Endodermal cell (in vitro differentiated cells): ENCODE measurements around the gene LDLRAD4. TPM values are rescaled to one million over a fixed set of nuclear protein-coding genes. Genes with fewer than 3 reads are reported as not detected.

Experiments used
- DNase-seq: peaks from one replicate; pipeline ENCODE4 v3.0.0-alpha.2; 2017
- H3K27ac ChIP-seq: 2 replicates; pipeline ENCODE4 v1.5.1; 2013; ENCODE audit warnings: mild to moderate bottlenecking, low read depth, low read length, moderate library complexity
- H3K27me3 ChIP-seq: 2 replicates; pipeline ENCODE4 v1.6.1; 2013; ENCODE audit warnings: mild to moderate bottlenecking, low read length, moderate library complexity; ENCODE audit not compliant: insufficient read depth, control insufficient read depth, poor library complexity, severe bottlenecking
- H3K36me3 ChIP-seq: 2 replicates; pipeline ENCODE4 v1.7.0; 2013; ENCODE audit warnings: mild to moderate bottlenecking, low read length, moderate library complexity; ENCODE audit not compliant: control insufficient read depth, insufficient read depth
- H3K4me1 ChIP-seq: one replicate; pipeline ENCODE4 v1.7.0; 2013; ENCODE audit warnings: low read length; ENCODE audit not compliant: control insufficient read depth, insufficient read depth
- H3K4me3 ChIP-seq: 2 replicates; pipeline ENCODE4 v1.5.1; 2013; ENCODE audit warnings: mild to moderate bottlenecking, low read length, moderate library complexity
- H3K9ac ChIP-seq: 2 replicates; pipeline ENCODE4 v1.6.1; 2013; ENCODE audit warnings: mild to moderate bottlenecking, low read length, moderate library complexity; ENCODE audit not compliant: poor library complexity, severe bottlenecking; ENCODE audit errors: extremely low read depth
- H3K9me3 ChIP-seq: 2 replicates; pipeline ENCODE4 v1.6.1; 2013; ENCODE audit warnings: mild to moderate bottlenecking, low read length, moderate library complexity; ENCODE audit not compliant: control insufficient read depth
- H3K27ac Mint-ChIP-seq: 2 replicates; pipeline ENCODE4 v1.8.0; 2020; ENCODE audit warnings: mixed read lengths
- H3K27me3 Mint-ChIP-seq: 2 replicates; pipeline ENCODE4 v1.8.0; 2021; ENCODE audit warnings: mild to moderate bottlenecking, mixed read lengths; ENCODE audit not compliant: insufficient read depth
- H3K36me3 Mint-ChIP-seq: 2 replicates; pipeline ENCODE4 v1.8.0; 2020; ENCODE audit warnings: low read depth, mixed read lengths
- H3K4me1 Mint-ChIP-seq: 2 replicates; pipeline ENCODE4 v1.8.0; 2020; ENCODE audit warnings: mixed read lengths
- H3K4me3 Mint-ChIP-seq: 2 replicates; pipeline ENCODE4 v1.8.0; 2020; ENCODE audit warnings: mild to moderate bottlenecking, moderate library complexity, mixed read lengths
- H3K9me3 Mint-ChIP-seq: 2 replicates; pipeline ENCODE4 v1.8.0; 2020; ENCODE audit warnings: mild to moderate bottlenecking, mixed read lengths
- CTCF ChIP-seq: fragments of 200-600 bp; sonication (generic); conservative IDR thresholded peaks from 2 replicates; pipeline ENCODE4 v1.5.0; 2021; ENCODE audit warnings: antibody characterized with exemption, mild to moderate bottlenecking
- WGBS, 2 experiments: methylation state at CpG; one replicate each; pipeline versions ENCODE4 v1.1.5 to v1.1.7; 2013; ENCODE audit warnings: missing lambda C conversion rate in 2 of 2, mixed read lengths in 1 of 2; ENCODE audit not compliant: insufficient coverage in 1 of 2, insufficient read length in 1 of 2; 5-methylcytosine and 5-hydroxymethylcytosine counted together
- total RNA-seq, 2 donors: library from RNA; stranded (reverse); fragmentation: NEBNext Ultra II Directional in 1 of 2; extraction: Animal tissue kit (Norgen Biotek cat#: 25700) in 1 of 2; gene quantifications; 2 replicates in 1 of 2; 3 replicates in 1 of 2; pipeline ENCODE4 v1.2.1, GENCODE V29; 2021

LDLRAD4 gene
- total RNA-seq, 2 donors from 2014 or later: 14.9 to 15.1 TPM

GRCh38 chr18:13269013-13269280 is 50.4 kb downstream of the LDLRAD4 start:
- Histone ChIP-seq H3K27ac (no peak overlapping the region), H3K9me3 (no peaks in the 10 kb centered on the region), H3K36me3 (no peaks in the 10 kb centered on the region), H3K27me3 (no peaks in the 10 kb centered on the region), H3K4me1 (no peaks in the 10 kb centered on the region), H3K9ac (no peak overlapping the region), H3K4me3 (no peak overlapping the region)
- whole genome bisulfite sequencing, 2 experiments: 100% methylated on average over 1 of the region's 1 CpG; no CpG with 5 or more reads in 1 of the 2 experiments
- DNase-seq: no peak
- no peak for TF ChIP-seq CTCF
- Mint-ChIP-seq H3K9me3 (no peaks in the 10 kb centered on the region), H3K4me1 (peaks cover 17% of the 10 kb centered on the region), H3K27me3 (no peaks in the 10 kb centered on the region), H3K36me3 (no peaks in the 10 kb centered on the region), H3K4me3 (no peak overlapping the region), H3K27ac (no peak overlapping the region)

- H3K27ac Mint-ChIP-seq: no peak overlapping the region
- H3K36me3 Mint-ChIP-seq: no peaks in the 10 kb centered on the region
- H3K4me1 Mint-ChIP-seq: peaks cover 19% of the 10 kb centered on the region
- no peak for DNase-seq
- 88 to 89% methylated on average over 4 to 10 of the region's 10 CpGs for WGBS, 2 experiments
- Histone ChIP-seq H3K9me3 (no peaks in the 10 kb centered on the region), H3K9ac (no peak overlapping the region), H3K36me3 (no peaks in the 10 kb centered on the region), H3K27ac (no peak overlapping the region), H3K4me3 (no peak overlapping the region), H3K4me1 (no peaks in the 10 kb centered on the region), H3K27me3 (no peaks in the 10 kb centered on the region)
- no peak for TF ChIP-seq CTCF
- H3K9me3 Mint-ChIP-seq: no peaks in the 10 kb centered on the region
- H3K4me3 Mint-ChIP-seq: no peak overlapping the region
- no peaks in the 10 kb centered on the region for H3K27me3 Mint-ChIP-seq
Observed at GRCh38 chr18:13269521-13270011, 51.0 kb downstream of the LDLRAD4 start.

GRCh38 chr18:13270279-13270855 is 51.8 kb downstream of the LDLRAD4 start:
- no peak overlapping the region for H3K4me3 Mint-ChIP-seq
- no peak for DNase-seq
- H3K27ac Mint-ChIP-seq: no peak overlapping the region
- no peak for TF ChIP-seq CTCF
- no peaks in the 10 kb centered on the region for H3K27me3 Mint-ChIP-seq
- no peak overlapping the region for H3K27ac ChIP-seq
- H3K4me3 ChIP-seq: no peak overlapping the region
- H3K9me3 Mint-ChIP-seq: no peaks in the 10 kb centered on the region
- no peaks in the 10 kb centered on the region for H3K9me3 ChIP-seq
- H3K4me1 Mint-ChIP-seq: peaks cover 19% of the 10 kb centered on the region
- no peaks in the 10 kb centered on the region for H3K36me3 ChIP-seq
- no peaks in the 10 kb centered on the region for H3K4me1 ChIP-seq
- no peak overlapping the region for H3K9ac ChIP-seq
- H3K36me3 Mint-ChIP-seq: no peaks in the 10 kb centered on the region
- no peaks in the 10 kb centered on the region for H3K27me3 ChIP-seq
- WGBS, 2 experiments: 91 to 92% methylated on average over 11 of the region's 11 CpGs
